ENCODE data around the gene SMARCD3. TPM values are rescaled to one million over a fixed set of nuclear protein-coding genes. Genes with fewer than 3 reads are reported as not detected.

SMARCD3 gene
- total RNA-seq, 4 donors from 2014 or later: 23.6 to 45.1 (median 39.8) TPM

DNA sequence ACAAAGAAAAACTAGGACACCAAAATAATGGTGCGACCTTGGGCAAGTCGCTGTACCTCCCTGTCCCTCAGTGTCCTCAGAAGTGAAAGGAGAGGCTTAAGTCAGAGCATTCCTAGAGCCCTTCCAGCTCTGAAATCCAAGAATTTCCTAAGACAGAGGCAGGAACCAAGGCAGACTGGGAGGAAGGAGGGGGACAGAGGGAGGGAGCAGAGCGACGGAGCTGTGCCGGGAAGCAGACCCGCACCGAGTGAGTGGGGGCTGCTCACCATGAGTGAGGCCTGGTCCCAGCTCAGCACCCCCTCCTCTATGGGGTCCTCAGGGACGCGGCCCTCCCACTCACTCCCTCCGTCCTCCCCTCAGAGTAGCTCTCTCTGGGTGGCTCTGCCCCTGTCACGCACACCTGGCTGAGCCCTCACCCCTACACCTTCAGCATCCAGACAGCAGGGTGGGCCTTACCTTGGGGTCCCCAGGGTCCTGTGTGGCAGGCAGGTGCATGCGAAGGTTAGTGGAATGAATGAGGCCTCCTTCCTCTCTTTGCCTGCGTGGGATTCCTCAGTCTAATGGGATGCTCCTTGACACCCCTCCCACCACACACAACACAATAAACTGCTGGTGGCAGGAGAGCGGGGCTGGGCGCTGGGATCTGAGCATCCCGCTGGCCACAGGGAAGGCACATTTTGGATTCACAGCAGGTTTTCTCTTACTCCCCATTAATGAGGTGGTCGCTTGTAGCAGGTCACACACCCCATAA lies 4.6 kb upstream of the SMARCD3 start:
- H3K36me3 ChIP-seq: no peaks in the 10 kb centered on the region
- no peaks in the 10 kb centered on the region for H3K9me3 ChIP-seq
- H3K4me1 ChIP-seq: peaks cover 0 to 48% (median 28%) of the 10 kb centered on the region in 3 donors
- TF ChIP-seq POLR2A (IDR thresholded peaks at IDR 0.05) (no peak), POLR2AphosphoS5 (IDR thresholded peaks at IDR 0.05) (no peak), EP300 (IDR thresholded peaks at IDR 0.05) (no peak)
- TF ChIP-seq, protein P1, sequence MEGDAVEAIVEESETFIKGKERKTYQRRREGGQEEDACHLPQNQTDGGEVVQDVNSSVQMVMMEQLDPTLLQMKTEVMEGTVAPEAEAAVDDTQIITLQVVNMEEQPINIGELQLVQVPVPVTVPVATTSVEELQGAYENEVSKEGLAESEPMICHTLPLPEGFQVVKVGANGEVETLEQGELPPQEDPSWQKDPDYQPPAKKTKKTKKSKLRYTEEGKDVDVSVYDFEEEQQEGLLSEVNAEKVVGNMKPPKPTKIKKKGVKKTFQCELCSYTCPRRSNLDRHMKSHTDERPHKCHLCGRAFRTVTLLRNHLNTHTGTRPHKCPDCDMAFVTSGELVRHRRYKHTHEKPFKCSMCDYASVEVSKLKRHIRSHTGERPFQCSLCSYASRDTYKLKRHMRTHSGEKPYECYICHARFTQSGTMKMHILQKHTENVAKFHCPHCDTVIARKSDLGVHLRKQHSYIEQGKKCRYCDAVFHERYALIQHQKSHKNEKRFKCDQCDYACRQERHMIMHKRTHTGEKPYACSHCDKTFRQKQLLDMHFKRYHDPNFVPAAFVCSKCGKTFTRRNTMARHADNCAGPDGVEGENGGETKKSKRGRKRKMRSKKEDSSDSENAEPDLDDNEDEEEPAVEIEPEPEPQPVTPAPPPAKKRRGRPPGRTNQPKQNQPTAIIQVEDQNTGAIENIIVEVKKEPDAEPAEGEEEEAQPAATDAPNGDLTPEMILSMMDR (IDR thresholded peaks at IDR 0.05): no peak
- peak; percentile 17 for ATAC-seq
- no peaks in the 10 kb centered on the region for H3K27me3 ChIP-seq
- H3K27ac ChIP-seq: peak overlapping the region; percentile 83 to 96 (median 94)
- peak overlapping the region in 1 of 2 donors; percentile 69 for H3K4me3 ChIP-seq
- WGBS, 2 donors (ENCODE audit: low coverage in 1 of 2): 33 to 34% methylated on average over 4 to 6 of the region's 17 CpGs

DNA sequence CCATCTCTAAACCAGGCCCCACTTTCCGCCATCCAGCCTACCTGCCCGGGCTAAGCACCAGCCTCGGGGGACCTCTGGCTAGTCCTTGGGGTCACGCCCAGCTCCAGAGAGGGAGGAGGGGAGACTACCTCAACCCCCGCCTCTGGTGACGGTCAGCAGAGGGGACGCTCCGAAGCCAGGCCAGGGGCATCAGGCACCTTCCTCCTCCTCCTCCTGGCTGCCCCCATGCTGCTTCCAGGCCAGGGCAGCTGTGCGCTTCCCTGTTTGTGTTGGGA lies 4.0 kb upstream of the SMARCD3 start:
- H3K27me3 ChIP-seq: no peaks in the 10 kb centered on the region
- H3K4me3 ChIP-seq: peak overlapping the region; percentile 54 to 69
- ATAC-seq: no peak
- H3K27ac ChIP-seq: peak overlapping the region; percentile 83 to 96 (median 94)
- H3K9me3 ChIP-seq: no peaks in the 10 kb centered on the region
- H3K36me3 ChIP-seq: no peaks in the 10 kb centered on the region
- TF ChIP-seq, protein P1 (IDR thresholded peaks at IDR 0.05): no peak
- no peak for TF ChIP-seq EP300 (IDR thresholded peaks at IDR 0.05)
- no peak for TF ChIP-seq POLR2AphosphoS5 (IDR thresholded peaks at IDR 0.05)
- TF ChIP-seq POLR2A (IDR thresholded peaks at IDR 0.05): no peak
- peaks cover 0 to 54% (median 32%) of the 10 kb centered on the region in 3 donors for H3K4me1 ChIP-seq
- 0% methylated on average over 1 of the region's 9 CpGs; no CpG with 5 or more reads in 1 of the 2 donors for WGBS, 2 donors (ENCODE audit: low coverage in 1 of 2)

DNA sequence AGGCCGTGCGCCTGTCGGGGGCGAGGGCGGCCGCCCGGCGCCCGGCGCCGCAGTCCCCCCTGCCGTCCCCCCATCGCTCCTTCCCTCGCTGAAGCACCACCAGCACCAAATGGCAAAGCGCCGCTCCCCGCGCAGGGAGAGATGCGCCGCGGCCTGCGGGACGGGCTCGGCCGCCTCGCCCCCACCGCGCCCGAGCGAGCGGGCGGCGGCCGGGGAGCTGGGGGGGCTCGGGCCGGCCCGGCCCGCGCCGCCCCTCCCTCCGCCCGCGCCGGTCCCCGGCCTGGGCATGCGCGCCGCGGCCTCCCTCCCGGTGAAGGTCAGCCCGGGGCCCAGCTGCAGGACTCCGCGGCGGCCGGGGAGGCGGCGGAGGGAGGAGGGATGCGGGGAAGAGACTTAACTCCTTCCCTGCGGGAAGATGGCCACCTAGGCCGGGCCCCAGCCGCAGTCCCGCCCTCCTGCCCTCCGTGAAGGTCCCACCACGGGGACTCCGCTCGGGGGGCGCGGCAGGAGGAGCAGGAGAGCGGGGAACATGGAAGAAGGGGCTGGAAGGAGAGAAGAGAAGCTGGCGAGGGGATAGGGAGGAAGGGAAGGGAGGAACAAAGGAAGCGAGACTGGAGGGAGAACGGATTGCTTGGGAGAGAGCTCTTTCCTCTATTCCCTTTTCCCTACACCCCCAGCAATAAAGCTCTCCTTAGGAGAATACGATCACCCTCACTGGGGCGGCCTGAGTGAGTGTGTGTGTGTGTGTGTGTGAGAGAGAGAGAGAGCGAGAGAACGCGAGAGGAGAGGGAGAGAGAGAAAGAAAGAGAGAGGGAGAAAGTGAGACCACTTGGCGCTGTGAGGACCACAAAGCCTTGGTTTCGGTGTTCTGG lies 3.4 kb upstream of the SMARCD3 start:
- TF ChIP-seq, protein P1 (IDR thresholded peaks at IDR 0.05): no peak
- peak; percentile 13 to 21 for TF ChIP-seq POLR2A (IDR thresholded peaks at IDR 0.05)
- peak; percentile 16 for TF ChIP-seq POLR2AphosphoS5 (IDR thresholded peaks at IDR 0.05)
- 9% methylated on average over 16 of the region's 79 CpGs; no CpG with 5 or more reads in 1 of the 2 donors for WGBS, 2 donors (ENCODE audit: low coverage in 1 of 2)
- Histone ChIP-seq H3K27ac (peak overlapping the region; percentile 83 to 96 (median 94)), H3K4me3 (peak overlapping the region; percentile 54 to 69), H3K36me3 (no peaks in the 10 kb centered on the region), H3K9me3 (no peaks in the 10 kb centered on the region), H3K27me3 (no peaks in the 10 kb centered on the region), H3K4me1 (peaks cover 0 to 60% (median 38%) of the 10 kb centered on the region in 3 donors)
- peak; percentile 70 for ATAC-seq

DNA sequence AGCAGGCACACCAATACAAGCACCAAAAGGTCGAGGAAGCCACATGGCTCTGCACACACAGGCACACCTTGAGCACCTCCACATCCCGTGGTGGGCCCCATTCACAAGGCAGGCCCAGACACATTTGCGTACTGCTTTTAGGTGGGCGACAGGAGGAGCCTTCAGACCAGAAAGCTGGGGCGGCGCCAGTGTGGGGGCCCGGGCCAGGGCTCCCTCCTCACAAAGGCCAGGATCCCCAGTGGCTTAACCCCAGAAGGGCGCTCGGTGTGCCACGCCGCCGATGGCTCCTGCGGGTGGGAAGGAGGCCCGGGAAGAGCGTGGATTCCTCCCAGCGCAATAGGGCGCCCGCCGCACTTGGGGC lies 2.8 kb upstream of the SMARCD3 start:
- H3K36me3 ChIP-seq: no peaks in the 10 kb centered on the region
- H3K4me3 ChIP-seq: peak overlapping the region; percentile 34 to 69
- no peaks in the 10 kb centered on the region for H3K9me3 ChIP-seq
- no CpG with 5 or more reads among the region's 19 CpGs for WGBS, 2 donors (ENCODE audit: low coverage in 1 of 2)
- ATAC-seq: no peak
- H3K27ac ChIP-seq: peak overlapping the region; percentile 75 to 96 (median 94)
- TF ChIP-seq POLR2A (IDR thresholded peaks at IDR 0.05) (no peak), POLR2AphosphoS5 (IDR thresholded peaks at IDR 0.05) (no peak), EP300 (IDR thresholded peaks at IDR 0.05) (no peak)
- TF ChIP-seq, protein P1 (IDR thresholded peaks at IDR 0.05): no peak
- H3K27me3 ChIP-seq: no peaks in the 10 kb centered on the region
- peaks cover 0 to 66% (median 44%) of the 10 kb centered on the region in 3 donors for H3K4me1 ChIP-seq

Measured in gastroesophageal sphincter (tissue), 4 donors.